HFF-Myc (cell line): ENCODE results near the gene ABCA12.

Experiments
- DNase-seq: peaks from one replicate; pipeline ENCODE4 v3.0.0-alpha.2; 2011; ENCODE audit warnings: low read depth; ENCODE audit errors: extremely low read depth
- H3K4me3 ChIP-seq: replicated peaks from 2 replicates; pipeline ENCODE4 v1.5.1; 2011; ENCODE audit warnings: low read depth, mild to moderate bottlenecking, control low read depth, low read length
- CTCF ChIP-seq: IDR thresholded peaks from 2 replicates; pipeline ENCODE4 v1.5.1; 2012; ENCODE audit warnings: mild to moderate bottlenecking, low read depth, low read length, control low read depth; ENCODE audit errors: missing control alignments

Gene ABCA12

GRCh38 chr2:214966420-214966819 lies 172.0 kb downstream of the ABCA12 start:
- DNase-seq = no peak
- H3K4me3 ChIP-seq = no peak overlapping the region
- no peak for TF ChIP-seq CTCF

- DNase-seq = no peak
- no peak overlapping the region for H3K4me3 ChIP-seq
- no peak for TF ChIP-seq CTCF
Measured at GRCh38 chr2:214960677-214961076, 177.7 kb downstream of the ABCA12 start.

GRCh38 chr2:214946949-214947348 lies 191.5 kb downstream of the ABCA12 start:
- no peak overlapping the region for H3K4me3 ChIP-seq
- DNase-seq = no peak
- no peak for TF ChIP-seq CTCF

GRCh38 chr2:214934006-214934405 lies 204.4 kb downstream of the ABCA12 start:
- TF ChIP-seq CTCF = no peak
- DNase-seq = no peak
- no peak overlapping the region for H3K4me3 ChIP-seq

- H3K4me3 ChIP-seq = no peak overlapping the region
- TF ChIP-seq CTCF = no peak
- DNase-seq = no peak
Measured at GRCh38 chr2:214904634-214905033, 233.8 kb downstream of the ABCA12 start.

GRCh38 chr2:214904176-214904575 lies 234.2 kb downstream of the ABCA12 start:
- no peak overlapping the region for H3K4me3 ChIP-seq
- TF ChIP-seq CTCF = no peak
- no peak for DNase-seq

- no peak for DNase-seq
- no peak for TF ChIP-seq CTCF
- no peak overlapping the region for H3K4me3 ChIP-seq
Measured at GRCh38 chr2:214902286-214902685, 236.1 kb downstream of the ABCA12 start.
